IMR-90 (cell line): Measurements from ENCODE around the gene TASL. TPM values are rescaled to one million over a fixed set of nuclear protein-coding genes. Genes with fewer than 3 reads are reported as not detected.

ENCODE experiments used
- ATAC-seq: fragments of 200-7000 bp; cut with Tn5 transposase; 2 replicates; pipeline ENCODE4 v1.9.1; 2020; ENCODE audit warnings: low read depth, mild to moderate bottlenecking, moderate library complexity
- BruUV-seq: library from RNA; stranded (reverse); fragments of 400-500 nt; replicated peaks from 2 replicates; lab custom pipeline; 2021; lab: Mats Ljungman, UMichigan
- CTCF ChIA-PET: fragments of 300-600 bp; formaldehyde crosslinking; extraction: SDS; loops from one replicate; lab custom pipeline; 2021; ENCODE audit warnings: antibody characterized with exemption; lab: Yijun Ruan, JAX
- POLR2A ChIA-PET: fragments of 300-600 bp; sonication (Branson Sonifier 250); formaldehyde crosslinking; loops from one replicate; lab custom pipeline; 2022; ENCODE audit warnings: antibody characterized with exemption; ENCODE audit not compliant: unreplicated experiment; lab: Charles Lee
- DNase-seq: peaks from one replicate; pipeline ENCODE4 v3.0.0; 2013
- H2AFZ ChIP-seq: replicated peaks from 2 replicates; pipeline ENCODE3; 2013; ENCODE audit warnings: low read length, mild to moderate bottlenecking; ENCODE audit not compliant: poor library complexity
- H2AK5ac ChIP-seq: 2 replicates; pipeline ENCODE4 v1.6.1; 2013; ENCODE audit warnings: low read depth, low read length, inconsistent platforms
- H2AK9ac ChIP-seq: replicated peaks from 2 replicates; pipeline ENCODE3; 2013; ENCODE audit warnings: mild to moderate bottlenecking, low read depth, low read length, moderate library complexity; ENCODE audit not compliant: poor library complexity
- H2BK120ac ChIP-seq: 2 replicates; pipeline ENCODE4 v1.6.1; 2013; ENCODE audit warnings: low read depth, low read length, inconsistent platforms
- H2BK15ac ChIP-seq: 3 replicates; pipeline ENCODE4 v1.6.1; 2013; ENCODE audit warnings: low read depth, low read length, inconsistent platforms
- H2BK20ac ChIP-seq: 2 replicates; pipeline ENCODE4 v1.6.1; 2013; ENCODE audit warnings: low read depth, mild to moderate bottlenecking, inconsistent platforms, low read length, moderate library complexity
- H2BK5ac ChIP-seq: 2 replicates; pipeline ENCODE4 v1.6.1; 2013; ENCODE audit warnings: mild to moderate bottlenecking, low read depth, low read length, inconsistent platforms; ENCODE audit not compliant: poor library complexity, severe bottlenecking
- H3K14ac ChIP-seq: replicated peaks from 2 replicates; pipeline ENCODE4 v1.6.1; 2013; ENCODE audit warnings: low read depth, low read length, inconsistent platforms
- H3K18ac ChIP-seq: 2 replicates; pipeline ENCODE4 v1.6.1; 2013; ENCODE audit warnings: low read depth, low read length, control low read depth
- H3K23ac ChIP-seq: 2 replicates; pipeline ENCODE4 v1.6.1; 2013; ENCODE audit warnings: low read depth, low read length, inconsistent platforms
- H3K27ac ChIP-seq: 2 replicates; pipeline ENCODE4 v1.5.1; 2013; ENCODE audit warnings: mild to moderate bottlenecking, control low read depth, low read length; ENCODE audit not compliant: insufficient read depth
- H3K27me3 ChIP-seq: 2 replicates; pipeline ENCODE4 v1.6.1; 2013; ENCODE audit warnings: low read length; ENCODE audit not compliant: control insufficient read depth, insufficient read depth
- H3K36me3 ChIP-seq: 2 replicates; pipeline ENCODE4 v1.6.1; 2013; ENCODE audit warnings: low read length, mixed read lengths; ENCODE audit not compliant: control insufficient read depth, insufficient read depth
- H3K4ac ChIP-seq: 2 replicates; pipeline ENCODE4 v1.6.1; 2013; ENCODE audit warnings: low read depth, low read length, inconsistent platforms
- H3K4me1 ChIP-seq: 2 replicates; pipeline ENCODE4 v1.6.1; 2013; ENCODE audit warnings: low read length, mixed read lengths; ENCODE audit not compliant: control insufficient read depth, insufficient read depth
- H3K4me2 ChIP-seq: 2 replicates; pipeline ENCODE4 v1.6.1; 2013; ENCODE audit warnings: low read depth, mild to moderate bottlenecking, control low read depth, low read length, moderate library complexity
- H3K4me3 ChIP-seq: 2 replicates; pipeline ENCODE4 v1.5.1; 2013; ENCODE audit warnings: low read depth, mild to moderate bottlenecking, control low read depth, low read length, moderate library complexity; ENCODE audit not compliant: insufficient read depth
- H3K56ac ChIP-seq: 2 replicates; pipeline ENCODE4 v1.6.1; 2013; ENCODE audit warnings: low read length, inconsistent platforms; ENCODE audit not compliant: insufficient read depth; ENCODE audit errors: extremely low read depth
- H3K79me1 ChIP-seq, 2 experiments: 2 replicates each; pipeline ENCODE4 v1.6.1; 2013; ENCODE audit warnings: low read length in 2 of 2, inconsistent platforms in 1 of 2, low read depth in 1 of 2
- H3K9ac ChIP-seq: 2 replicates; pipeline ENCODE4 v1.6.1; 2013; ENCODE audit warnings: low read depth, low read length, control low read depth
- H3K9me1 ChIP-seq: 2 replicates; pipeline ENCODE4 v1.6.1; 2013; ENCODE audit warnings: low read length, inconsistent platforms; ENCODE audit not compliant: insufficient read depth
- H3K9me3 ChIP-seq: 2 replicates; pipeline ENCODE4 v1.6.1; 2013; ENCODE audit warnings: low read length; ENCODE audit not compliant: control insufficient read depth, insufficient read depth
- H4K20me1 ChIP-seq: 2 replicates; pipeline ENCODE4 v1.6.1; 2013; ENCODE audit warnings: low read length, inconsistent platforms; ENCODE audit not compliant: insufficient read depth
- H4K5ac ChIP-seq: 2 replicates; pipeline ENCODE4 v1.6.1; 2013; ENCODE audit warnings: mild to moderate bottlenecking, low read depth, low read length, control low read depth
- H4K8ac ChIP-seq, 2 experiments: 2 replicates each; pipeline ENCODE4 v1.6.1; 2013; ENCODE audit warnings: low read depth in 2 of 2, low read length in 2 of 2, control low read depth in 1 of 2, inconsistent platforms in 1 of 2
- H4K91ac ChIP-seq: 2 replicates; pipeline ENCODE4 v1.6.1; 2013; ENCODE audit warnings: low read depth, low read length, inconsistent platforms; ENCODE audit not compliant: insufficient read depth
- BHLHE40 ChIP-seq: fragments of 150-350 bp; IDR thresholded peaks from 2 replicates; pipeline ENCODE4 v1.6.1; 2016; ENCODE audit warnings: mild to moderate bottlenecking, low read depth, low read length
- MXI1 ChIP-seq: IDR thresholded peaks from 2 replicates; pipeline ENCODE4 v1.6.1; 2012; ENCODE audit warnings: low read depth, mild to moderate bottlenecking, low read length, moderate library complexity, borderline replicate concordance
- RFX5 ChIP-seq: IDR thresholded peaks from 2 replicates; pipeline ENCODE4 v1.8.0; 2012; ENCODE audit warnings: low read depth, mild to moderate bottlenecking, low read length, moderate library complexity
- WGBS, 2 experiments: methylation state at CpG; one replicate each; pipeline versions ENCODE4 v1.1.5 to v1.1.7; 2013; ENCODE audit warnings: missing lambda C conversion rate in 2 of 2; ENCODE audit not compliant: insufficient read length in 1 of 2; ENCODE audit errors: extremely low coverage in 2 of 2; 5-methylcytosine and 5-hydroxymethylcytosine counted together
- dilution Hi-C: fragments of 300-500 bp; cut with HindIII; formaldehyde crosslinking; loops from one replicate; pipeline ENCODE4 v1.14.3; 2018; ENCODE audit warnings: low sequenced_read_pairs; ENCODE audit not compliant: unreplicated experiment
- in situ Hi-C: fragments of 300-500 bp; cut with MboI; formaldehyde crosslinking; loops from 3 replicates; pipeline ENCODE4 v1.14.3; 2019; ENCODE audit warnings: low sequenced_read_pairs, inconsistent platforms, mixed read lengths
- intact Hi-C: fragments of 100-400 bp; cut with micrococcal nuclease; formaldehyde crosslinking; loops from 2 replicates; pipeline ENCODE4 v1.10.0; 2022
- polyA plus RNA-seq, 3 experiments: library from polyadenylated mRNA; depleted of rRNA; stranded (reverse); fragments of >200 nt; gene quantifications; 2 replicates each; pipeline ENCODE4 v1.2.3, GENCODE V29; 2012; ENCODE audit warnings: low replicate concordance in 1 of 3
- total RNA-seq: library from RNA; depleted of rRNA; stranded (reverse); fragments of >200 nt; gene quantifications from 2 replicates; pipeline ENCODE4 v1.2.3, GENCODE V29; 2012

TASL gene
- total and polyA plus RNA-seq, 2 of the 4 experiments (the other 2 are of a cell fraction), result not detected

DNA sequence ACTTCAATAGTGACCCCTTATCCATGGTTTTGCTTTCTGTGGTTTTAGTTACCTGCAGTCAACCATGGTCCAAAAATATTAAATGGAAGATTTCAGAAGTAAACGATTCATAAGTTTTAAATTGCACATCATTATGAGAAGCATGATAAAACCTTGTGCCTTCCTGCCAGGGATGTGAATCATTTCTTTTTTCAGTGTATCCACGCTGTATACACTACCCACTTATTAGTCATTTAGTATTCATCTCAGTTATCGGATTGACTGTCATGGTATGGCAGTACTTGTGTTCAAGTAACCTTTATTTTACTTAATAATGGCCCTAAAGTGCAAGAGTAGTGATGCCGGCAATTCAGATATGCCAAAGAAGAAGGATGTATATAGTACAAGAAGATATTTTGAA lies 37.7 kb upstream of the TASL start:
- Histone ChIP-seq H3K27me3 (no peaks in the 10 kb centered on the region), H3K4me3 (no peak overlapping the region), H4K5ac (no peak overlapping the region), H3K9ac (no peak overlapping the region), H3K27ac (no peak overlapping the region), H2BK20ac (no peak overlapping the region), H3K9me3 (no peaks in the 10 kb centered on the region), H2BK15ac (no peak overlapping the region), H3K4ac (no peak overlapping the region), H3K9me1 (no peaks in the 10 kb centered on the region; the same call in 1 of the 2 replicates), H3K36me3 (no peaks in the 10 kb centered on the region), H2AK5ac (no peak overlapping the region), H4K8ac (no peak overlapping the region), H3K14ac (no peak overlapping the region), H3K56ac (no peak overlapping the region), H2AK9ac (no peak overlapping the region), H4K20me1 (no peaks in the 10 kb centered on the region), H3K4me1 (peaks cover 2% of the 10 kb centered on the region; the same call in 1 of the 2 replicates), H2BK120ac (no peak overlapping the region), H3K23ac (no peak overlapping the region), H3K79me1 (no peaks in the 10 kb centered on the region), H3K4me2 (no peak overlapping the region), H2AFZ (no peak overlapping the region), H4K91ac (no peak overlapping the region), H3K18ac (no peak overlapping the region), H2BK5ac (no peak overlapping the region)
- TF ChIP-seq BHLHE40, result no peak
- no peak for TF ChIP-seq RFX5
- TF ChIP-seq MXI1, result no peak
- no CpG with 5 or more reads among the region's 4 CpGs for WGBS, 2 experiments
- POLR2A ChIA-PET, result no interaction called here
- CTCF ChIA-PET, result no interaction called here
- intact Hi-C loops (no loop called here), in situ Hi-C loops (no loop called here), dilution Hi-C loops (no loop called here)
- DNase-seq (peak; percentile 63), ATAC-seq (peak; percentile 70)
- BruUV-seq, result no TSS peak
